Activated CD4-positive, alpha-beta T cell treated with anti-CD3 and anti-CD28 coated beads, Interleukin-2, amount 50 U/mL, for 48 hours (primary cell): ENCODE data around the gene ARMH3.
"Not testable (repeated sequence)": the region's sequence is repeated elsewhere in the genome, so short reads cannot be mapped to it uniquely, and the experiment has no call there.

Source experiments
- DNase-seq, 2 experiments: peaks; one replicate each; pipeline ENCODE4 v3.0.0-alpha.2; 2020

ARMH3 gene

DNA sequence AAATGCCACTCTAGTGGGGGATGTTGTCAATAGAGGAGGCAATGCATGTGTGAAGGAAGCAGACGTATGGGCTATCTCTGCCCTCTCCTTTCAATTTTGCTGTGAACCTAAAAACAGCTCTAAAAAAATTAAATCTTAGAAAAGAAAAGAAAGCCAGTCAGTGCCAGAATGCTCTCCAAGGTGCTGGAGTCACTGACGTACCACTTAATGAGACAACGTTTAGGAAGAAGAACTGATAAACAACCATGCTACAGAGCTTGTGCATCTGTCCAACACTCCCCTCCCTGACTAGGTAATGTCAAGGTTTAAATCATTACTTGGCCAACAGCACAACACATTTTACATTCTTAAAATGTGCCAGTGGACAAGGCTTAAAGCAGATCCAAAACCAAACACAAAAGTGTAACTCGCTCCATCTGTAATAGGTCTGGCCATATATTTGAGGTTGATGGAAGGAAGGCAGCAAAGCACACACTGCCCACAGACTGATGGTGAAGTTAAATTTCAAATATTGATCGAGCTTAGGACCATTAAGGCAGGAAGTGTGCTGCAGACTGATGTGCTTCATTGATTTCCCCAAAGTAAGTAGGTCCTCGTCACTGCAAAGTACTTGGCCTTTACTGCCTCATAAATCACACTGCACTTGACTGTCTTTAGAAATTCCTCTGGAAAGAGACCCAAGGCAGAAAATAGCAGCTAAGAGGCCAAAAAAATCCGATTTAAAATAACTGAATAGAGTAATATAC lies 15.5 kb downstream of the ARMH3 start:
- no peak for DNase-seq

DNA sequence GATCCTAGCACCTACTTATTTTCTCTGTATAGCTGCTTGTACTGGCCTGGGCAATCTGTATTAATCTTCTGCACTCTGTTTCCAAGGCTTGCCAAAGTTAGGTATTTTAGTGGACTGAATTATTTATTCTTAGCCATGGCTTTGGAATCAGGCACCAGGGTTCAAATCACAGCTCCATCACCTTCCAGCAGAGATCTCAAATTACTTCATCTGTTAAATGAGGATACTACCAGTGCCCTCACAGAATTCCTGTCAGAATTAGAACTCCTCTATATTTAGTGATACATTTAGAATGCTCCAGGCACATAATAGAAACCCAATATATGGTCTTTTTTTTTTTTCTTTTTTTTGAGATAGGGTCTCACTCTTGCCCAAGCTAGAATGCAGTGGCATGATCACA lies 17.6 kb downstream of the ARMH3 start:
- no peak for DNase-seq

DNA sequence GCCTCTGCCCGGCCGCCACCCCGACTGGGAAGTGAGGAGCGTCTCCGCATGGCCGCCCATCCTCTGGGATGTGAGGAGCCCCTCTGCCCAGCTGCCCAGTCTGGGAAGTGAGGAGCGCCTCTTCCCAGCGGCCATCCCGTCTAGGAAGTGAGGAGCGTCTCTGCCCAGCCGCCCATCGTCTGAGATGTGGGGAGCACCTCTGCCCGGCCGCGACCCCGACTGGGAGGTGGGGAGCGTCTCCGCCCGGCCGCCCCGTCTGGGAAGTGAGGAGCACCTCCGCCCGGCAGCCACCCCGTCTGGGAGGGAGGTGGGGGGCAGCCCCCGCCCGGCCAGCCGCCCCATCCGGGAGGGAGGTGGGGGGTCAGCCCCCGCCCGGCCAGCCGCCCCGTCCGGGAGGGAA lies 20.2 kb downstream of the ARMH3 start:
- not testable (repeated sequence) for DNase-seq

DNA sequence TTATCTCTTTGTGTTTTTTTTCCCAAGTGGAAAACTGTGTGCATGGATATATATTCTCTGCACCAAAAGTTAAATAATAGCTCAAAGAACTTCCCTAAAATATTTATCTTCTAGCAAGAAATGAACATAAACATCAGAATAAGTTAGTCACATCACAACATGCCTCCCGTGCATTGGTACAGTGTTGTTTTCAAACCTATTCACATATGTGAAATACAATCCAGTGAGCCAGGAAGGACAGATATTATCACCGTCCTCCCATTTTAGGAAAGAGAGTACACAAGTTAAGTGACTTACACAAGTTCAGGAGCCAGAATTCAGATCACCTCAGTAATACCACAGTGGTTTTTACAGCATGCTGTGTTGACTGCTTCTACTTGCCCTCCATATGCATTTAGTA lies 22.2 kb downstream of the ARMH3 start:
- DNase-seq = no peak

DNA sequence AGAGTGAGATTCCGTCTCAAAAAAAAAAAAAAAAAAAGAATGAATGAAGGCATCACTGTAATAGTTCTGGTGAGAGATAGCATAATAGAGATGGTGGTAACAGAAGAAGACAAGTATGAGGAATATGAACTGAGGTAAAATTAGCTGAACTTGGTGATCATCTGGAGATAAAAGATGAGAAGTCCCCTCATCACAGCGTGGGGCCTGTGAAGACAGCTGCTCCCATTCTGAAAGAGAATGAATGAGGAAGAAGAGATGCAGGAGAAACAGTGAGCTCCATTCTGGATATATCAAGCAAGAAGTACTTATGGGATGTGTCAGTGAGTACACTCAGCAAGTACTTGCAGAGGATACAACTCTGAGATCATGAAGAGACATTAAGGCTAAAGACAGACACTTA lies 28.7 kb downstream of the ARMH3 start:
- no peak for DNase-seq

DNA sequence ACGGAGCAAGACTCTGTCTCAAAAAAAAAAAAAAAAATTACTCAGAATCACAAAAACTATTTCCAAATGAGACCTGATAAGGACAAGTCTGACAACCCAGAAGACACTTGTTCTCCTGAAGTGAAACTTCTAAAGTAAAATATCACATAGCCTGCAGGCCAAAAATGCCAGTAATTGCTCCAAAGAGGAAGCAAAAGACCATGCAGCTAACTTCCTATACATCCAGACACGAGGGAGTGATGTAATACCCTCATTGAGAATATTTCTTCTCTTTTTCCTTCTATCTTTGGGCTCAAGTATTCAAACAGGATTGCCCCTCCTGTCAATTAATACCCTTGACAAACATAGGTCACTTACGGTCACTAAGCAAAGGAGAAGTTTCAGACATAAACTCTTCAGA lies 31.2 kb downstream of the ARMH3 start:
- no peak for DNase-seq

DNA sequence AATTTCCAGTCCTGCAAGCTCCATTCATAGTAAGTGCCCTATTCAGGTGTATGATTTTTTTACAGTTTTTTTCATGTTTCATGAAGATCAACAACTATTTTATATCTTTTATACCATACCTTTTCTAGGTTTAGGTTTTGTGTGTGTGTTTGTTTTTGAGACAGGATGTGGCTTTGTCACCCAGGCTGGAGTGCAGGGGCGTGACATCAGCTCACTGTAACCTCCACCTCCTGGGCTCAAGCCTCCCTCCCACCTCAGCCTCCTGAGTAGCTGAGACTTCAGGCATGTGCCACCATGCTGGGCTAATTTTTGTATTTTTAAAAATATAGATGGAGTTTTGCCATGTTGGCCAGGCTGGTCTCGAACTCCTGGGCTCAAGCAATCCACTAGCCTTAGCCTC lies 35.0 kb downstream of the ARMH3 start:
- DNase-seq = no peak

DNA sequence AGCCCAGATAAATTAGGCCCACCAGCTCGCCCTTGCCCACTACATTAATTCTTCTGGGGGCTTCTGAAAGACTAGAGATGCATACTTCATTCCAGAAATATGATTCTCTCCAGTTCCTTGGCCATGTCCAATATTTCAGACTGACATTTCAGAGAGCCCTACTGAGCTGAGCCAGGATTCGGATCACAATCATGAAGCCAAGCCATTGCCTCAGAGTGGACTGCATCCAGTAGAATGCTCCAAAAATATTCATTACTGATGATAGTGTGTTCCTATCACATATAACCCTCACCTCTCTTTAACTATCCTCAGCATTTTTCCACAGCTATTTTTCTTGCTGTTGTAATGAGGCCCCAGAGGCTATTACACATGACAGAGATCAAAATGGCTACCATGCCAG lies 38.7 kb downstream of the ARMH3 start:
- no peak for DNase-seq

DNA sequence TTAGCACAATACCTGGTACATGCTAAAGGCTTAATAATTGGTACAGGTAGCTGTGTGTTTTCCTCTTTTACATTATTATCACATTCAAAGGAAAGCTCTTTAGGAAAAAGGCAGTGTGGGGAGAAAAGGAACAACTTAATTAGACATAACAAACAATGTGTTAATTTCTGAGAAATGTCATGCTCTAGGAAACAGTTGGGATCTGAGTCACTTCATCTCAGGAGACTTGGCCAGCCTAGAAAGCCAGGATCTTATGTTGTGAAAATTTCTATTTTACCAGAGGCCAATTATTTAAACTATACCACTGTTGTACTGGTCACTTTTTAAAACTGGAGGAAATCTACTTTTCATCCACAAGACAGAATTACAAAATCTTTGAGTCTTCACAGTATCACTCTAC lies 39.6 kb downstream of the ARMH3 start:
- DNase-seq = no peak

DNA sequence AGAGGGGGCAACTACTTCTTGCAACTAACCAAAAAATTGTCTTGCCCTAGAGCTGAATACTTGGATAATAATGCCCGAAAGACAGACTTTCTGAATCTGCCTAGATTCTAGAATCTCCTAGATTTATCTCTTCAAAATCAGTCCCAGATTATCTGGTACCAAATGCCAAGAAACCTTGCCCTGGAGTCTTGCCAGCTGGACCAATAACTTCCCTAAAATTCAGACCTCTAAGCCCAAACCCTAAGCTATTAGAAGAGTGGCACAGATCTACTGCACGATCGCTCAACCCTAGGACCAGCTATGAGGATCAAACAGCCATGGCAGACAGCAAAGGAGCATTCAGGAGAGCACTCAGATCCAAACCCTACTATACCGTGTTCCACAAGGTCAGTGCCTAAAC lies 45.0 kb downstream of the ARMH3 start:
- no peak for DNase-seq

DNA sequence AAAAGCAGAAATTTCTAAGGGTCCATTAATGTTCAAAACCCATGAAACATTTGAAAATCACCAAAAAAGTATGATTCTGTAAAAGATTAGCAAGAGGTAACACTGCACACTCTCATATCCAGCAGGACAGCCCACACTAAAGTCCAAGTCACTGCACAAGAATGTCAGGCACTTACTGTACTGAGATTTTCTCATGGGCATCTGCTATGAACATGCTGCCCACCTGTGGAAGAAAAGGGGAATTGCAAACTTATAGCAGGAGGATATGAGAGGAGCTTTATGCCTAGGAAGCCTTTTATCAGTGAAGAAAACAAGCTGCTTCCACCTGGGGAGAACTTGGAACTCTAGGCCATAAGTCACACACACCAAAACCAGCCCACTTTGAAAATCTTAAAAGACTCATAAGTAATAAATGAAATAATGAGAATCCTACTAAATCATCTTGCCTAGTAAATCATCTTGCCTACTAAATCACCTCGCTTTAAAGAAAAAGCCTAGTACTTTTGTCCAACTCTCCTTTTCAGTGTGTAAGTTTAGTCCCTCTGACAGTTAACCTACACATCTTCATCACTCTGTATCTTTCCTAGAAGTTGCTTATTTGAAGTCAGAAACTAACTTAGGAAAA lies 46.1 kb downstream of the ARMH3 start:
- peak; percentile 14 to 24 for DNase-seq

DNA sequence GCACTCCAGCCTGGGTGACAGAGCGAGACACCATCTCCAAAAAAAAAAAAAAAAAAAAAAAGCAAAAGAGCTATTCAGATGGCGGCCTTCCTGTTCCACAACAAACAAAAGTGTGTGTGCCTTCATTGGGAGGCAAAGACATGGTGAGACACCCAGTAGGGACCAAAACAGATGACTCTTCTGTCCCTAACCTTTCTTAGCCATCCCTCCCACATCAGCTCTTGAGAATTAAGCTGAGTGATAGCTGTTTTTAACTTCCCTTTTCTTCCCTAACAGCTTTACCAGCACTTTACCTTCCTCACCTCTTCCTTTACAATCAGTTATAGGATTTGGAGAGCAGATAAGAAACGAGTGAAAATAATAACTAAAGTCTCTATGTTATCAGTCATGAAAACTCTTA lies 48.2 kb downstream of the ARMH3 start:
- DNase-seq = no peak

DNA sequence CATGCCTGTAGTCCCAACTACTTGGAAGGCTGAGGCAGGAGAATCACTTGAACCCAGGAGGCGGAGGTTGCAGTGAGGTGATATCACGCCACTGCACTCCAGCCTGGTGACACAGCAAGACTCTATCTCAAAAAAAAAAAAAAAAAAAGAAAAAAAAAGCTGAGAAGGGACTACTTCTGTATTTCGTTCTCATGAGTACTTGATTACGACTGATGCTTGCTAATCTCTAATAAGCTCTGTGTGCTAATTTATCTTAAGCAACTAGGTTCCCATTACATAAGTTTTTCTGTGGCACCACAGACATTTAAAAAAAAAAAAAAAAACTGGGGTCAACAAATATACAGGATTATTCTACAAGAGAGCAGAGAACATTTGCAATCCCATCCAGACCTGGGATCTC lies 48.9 kb downstream of the ARMH3 start:
- not testable (repeated sequence) for DNase-seq

DNA sequence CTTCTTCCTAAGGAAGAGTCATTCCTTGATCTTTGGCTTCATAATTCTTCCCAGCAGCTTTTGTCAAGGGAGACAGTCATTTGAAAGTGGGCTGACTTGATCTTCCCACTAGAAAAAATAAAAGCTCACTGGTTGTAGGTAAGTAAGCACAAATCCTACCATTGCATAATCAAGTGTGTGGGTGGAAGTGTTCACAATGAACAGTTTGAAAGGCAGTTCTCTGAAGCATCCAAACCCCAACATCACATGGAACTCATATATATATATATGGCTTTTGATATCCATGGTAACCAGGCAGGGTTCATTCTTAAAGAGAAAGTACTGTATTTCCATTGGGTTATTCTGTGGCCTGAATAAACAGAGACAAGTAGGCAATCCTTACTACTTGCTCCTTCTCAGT lies 51.6 kb downstream of the ARMH3 start:
- no peak for DNase-seq

DNA sequence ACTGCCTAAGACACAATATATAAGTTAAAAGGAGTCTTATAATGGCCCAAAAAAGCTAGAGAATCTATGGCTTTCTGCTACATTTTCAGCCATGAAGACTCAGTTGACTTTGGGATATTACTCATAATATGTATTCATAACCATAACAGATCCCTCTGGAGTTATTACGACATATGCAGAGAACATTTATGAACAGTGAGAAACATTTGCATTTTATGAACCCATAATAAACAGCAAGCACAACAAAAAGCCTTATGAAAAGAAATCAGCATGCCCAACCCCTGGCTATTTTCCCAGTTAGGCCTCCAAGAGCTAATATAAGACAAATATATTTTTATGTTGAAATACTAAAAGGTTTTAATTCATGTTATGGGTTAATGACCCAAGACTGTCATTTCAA lies 52.4 kb downstream of the ARMH3 start:
- no peak for DNase-seq

DNA sequence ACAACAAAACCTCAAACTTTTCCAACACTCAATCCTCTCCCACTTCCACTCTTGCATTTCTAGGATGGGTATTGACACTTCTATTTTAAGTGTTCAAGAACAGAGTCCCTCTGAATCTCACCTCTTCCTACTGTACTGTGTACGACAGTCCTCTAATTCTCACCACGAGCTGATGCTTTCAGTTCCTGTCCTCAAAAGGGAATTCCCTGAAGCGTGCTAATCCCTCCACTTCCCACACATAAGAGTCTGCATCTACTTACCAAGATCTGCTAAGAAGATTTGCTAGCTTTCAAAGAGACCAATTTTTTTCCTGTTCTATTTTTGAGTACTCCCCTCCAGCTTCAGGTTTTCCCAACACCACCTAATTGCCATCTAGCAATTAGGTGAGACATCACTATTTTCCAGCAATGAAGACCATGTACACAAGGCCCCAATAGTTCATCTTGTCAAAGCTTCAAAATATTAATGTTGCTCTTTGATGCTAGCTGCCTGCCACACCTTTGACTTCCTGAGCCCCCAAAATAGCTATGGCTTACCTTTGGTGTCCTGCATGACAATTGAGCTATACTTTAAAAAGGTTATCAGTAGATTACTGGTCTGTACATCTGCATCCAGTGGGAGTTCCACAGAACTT lies 54.4 kb downstream of the ARMH3 start:
- no peak for DNase-seq

DNA sequence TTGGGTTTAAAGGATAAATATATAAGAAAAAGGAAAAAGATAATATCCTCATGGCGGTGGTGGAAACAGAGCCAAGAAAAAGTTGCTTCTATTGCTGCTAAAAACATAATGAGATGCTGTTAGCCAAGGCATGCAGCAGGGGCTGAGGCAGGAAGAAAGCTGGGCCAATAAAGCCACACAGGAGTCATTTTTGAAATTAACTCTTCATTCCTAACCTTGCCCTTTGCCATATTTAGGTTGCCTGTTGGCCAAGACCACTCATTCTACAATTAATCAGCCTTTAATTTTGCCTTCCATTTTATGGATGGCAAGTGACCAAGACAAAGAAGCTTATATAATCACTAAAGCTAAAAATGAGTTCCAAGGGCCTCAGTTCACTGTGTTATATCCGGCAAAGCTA lies 58.2 kb downstream of the ARMH3 start:
- no peak for DNase-seq

DNA sequence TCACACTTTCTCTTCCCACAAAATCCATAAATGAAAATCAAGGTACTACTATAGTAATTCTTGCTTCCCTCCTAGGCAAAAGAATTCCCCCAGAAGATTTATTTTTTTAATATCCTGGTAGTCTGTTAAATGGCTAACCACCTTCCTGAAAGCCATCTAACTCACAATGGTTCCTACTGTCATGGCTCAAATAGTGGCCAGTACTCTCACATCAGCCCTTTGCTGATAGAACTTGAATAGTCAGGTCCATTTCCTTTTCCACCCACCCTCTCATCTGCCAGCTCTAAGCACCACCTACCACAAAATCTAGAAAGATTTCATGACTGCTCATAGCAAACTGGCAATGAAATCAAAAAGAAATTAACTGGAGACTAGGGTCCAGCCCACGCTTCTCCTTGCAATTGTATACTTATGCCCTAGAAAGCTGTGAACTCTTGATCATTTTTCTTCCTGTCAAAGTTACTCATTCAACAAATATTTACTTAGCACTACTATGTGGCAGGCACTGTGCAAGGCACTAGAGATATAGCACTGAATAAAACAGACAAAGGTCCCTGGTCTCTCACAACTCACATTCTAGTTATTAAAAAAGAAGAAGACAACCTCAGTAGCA lies 60.4 kb downstream of the ARMH3 start:
- DNase-seq = no peak

DNA sequence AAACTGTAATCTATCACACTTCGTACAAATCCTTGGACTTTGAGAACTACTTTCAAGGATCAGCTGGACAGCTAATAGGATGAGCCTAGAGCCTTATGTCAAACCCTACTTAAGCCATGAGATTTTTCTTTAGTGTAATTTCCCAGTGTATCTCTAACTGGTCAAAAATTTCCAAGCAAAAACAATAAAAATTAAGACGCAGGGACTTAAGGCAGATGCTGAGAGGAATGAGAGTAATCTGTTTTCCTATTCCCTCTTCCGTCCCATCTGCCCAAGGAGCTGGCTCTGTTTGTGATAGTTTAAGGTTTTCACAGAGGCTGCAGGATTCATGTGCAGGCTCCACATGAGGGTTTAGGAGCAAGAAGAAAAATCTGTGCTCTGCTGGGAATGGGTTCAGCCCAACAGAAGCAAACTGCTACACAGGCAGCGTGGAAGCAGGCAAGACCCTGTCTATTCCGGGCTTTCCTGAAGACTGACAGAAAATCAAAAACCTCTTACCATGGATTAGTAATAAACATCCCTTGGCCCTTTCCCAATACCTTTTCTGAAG lies 62.2 kb downstream of the ARMH3 start:
- DNase-seq = no peak

DNA sequence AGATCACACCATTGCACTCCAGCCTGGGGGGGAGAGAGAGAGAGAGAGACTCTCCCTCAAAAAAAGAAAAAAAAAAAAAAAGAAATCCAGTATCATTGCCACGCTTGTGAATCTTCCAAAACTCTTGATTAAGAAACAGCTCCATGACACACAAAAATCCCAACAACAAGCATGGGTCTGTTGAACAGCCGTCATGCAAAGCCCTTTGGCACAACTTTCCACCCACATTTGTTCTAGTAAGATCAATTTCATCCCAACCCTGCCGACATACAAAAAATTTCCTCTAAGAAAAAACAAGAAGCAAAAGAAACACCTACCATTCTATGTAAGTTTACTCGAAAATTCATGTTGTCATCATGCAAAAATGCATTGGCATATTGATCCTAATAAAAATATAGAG lies 62.8 kb downstream of the ARMH3 start:
- DNase-seq = no peak

DNA sequence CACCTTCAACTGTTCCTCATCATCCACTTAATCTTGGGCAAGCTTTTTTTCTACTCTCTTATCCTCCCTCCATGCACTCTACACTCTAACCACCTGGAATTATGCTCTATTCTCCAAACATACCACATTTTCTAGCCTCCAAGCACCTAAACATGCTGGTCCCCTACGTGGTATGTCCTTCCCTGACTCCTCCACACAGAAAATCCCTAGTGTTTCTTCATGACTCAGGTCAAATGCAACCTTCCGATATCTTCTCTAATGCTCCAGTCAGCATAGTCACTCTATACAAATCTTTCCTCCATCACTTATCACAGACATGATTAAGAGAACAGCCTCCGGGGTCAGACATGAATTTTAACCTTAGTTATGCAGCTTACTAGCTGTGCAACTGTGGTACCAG lies 68.8 kb downstream of the ARMH3 start:
- DNase-seq = no peak

DNA sequence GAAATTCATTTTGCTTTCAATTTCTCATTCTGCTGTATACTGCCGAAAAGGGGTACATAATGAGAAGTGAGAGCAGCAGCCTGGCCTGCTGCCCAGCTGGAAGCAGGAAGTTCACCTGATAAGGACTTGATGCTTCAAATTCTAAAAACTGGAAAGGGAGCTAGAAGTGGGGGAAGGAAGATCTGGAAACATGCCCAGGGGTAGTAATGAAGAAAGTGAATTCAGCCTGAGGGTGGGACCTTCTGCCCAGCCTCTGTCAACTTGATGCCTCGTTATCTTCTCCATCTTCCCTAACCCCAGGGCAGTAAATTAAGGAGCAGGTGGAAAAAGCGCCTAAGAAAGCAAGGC lies 69.4 kb downstream of the ARMH3 start:
- no peak for DNase-seq

DNA sequence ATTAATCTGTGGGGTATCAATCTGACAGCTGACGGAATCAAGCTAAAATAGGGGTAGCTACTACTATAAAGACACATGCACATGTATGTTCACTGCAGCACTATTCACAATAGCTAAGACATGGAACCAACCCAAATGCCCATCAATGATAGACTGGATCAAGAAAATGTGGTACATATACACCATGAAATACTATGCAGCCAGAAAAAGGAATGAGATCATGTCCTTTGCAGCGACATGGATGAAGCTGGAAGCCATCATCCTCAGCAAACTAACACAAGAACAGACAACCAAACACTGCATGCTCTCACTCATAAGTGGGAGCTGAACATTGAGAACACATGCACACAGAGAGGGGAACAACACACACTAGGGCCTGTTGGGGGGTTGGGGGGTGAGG lies 75.3 kb downstream of the ARMH3 start:
- DNase-seq = not testable (repeated sequence)
